Stimulated activated effector memory CD8-positive, alpha-beta T cell treated with anti-CD3 and anti-CD28 coated beads, Interleukin-12 subunit alpha, Interleukin-12 subunit beta, amount 100 ng/mL, for 72 hours (primary cell): Measurements from ENCODE around the gene CASZ1.

ENCODE experiments used
- ATAC-seq: fragments of 150-1000 bp; cut with Tn5 transposase; 2 replicates; pipeline ENCODE4 v1.10.0; 2021
- DNase-seq, 2 donors: peaks; one replicate each; pipeline ENCODE4 v3.0.0; 2021 to 2022; ENCODE audit warnings: low spot score in 2 of 2
- H3K27ac Mint-ChIP-seq: one replicate; pipeline ENCODE4 v1.8.0; 2022; ENCODE audit warnings: mild to moderate bottlenecking, mixed read lengths
- H3K36me3 Mint-ChIP-seq: one replicate; pipeline ENCODE4 v1.8.0; 2022; ENCODE audit warnings: mild to moderate bottlenecking, mixed read lengths
- H3K4me1 Mint-ChIP-seq: one replicate; pipeline ENCODE4 v1.8.0; 2022; ENCODE audit warnings: mixed read lengths
- H3K4me3 Mint-ChIP-seq: one replicate; pipeline ENCODE4 v1.8.0; 2022; ENCODE audit warnings: mild to moderate bottlenecking, mixed read lengths
- H3K9me3 Mint-ChIP-seq: one replicate; pipeline ENCODE4 v1.8.0; 2022; ENCODE audit warnings: mixed read lengths

The CASZ1 gene

DNA sequence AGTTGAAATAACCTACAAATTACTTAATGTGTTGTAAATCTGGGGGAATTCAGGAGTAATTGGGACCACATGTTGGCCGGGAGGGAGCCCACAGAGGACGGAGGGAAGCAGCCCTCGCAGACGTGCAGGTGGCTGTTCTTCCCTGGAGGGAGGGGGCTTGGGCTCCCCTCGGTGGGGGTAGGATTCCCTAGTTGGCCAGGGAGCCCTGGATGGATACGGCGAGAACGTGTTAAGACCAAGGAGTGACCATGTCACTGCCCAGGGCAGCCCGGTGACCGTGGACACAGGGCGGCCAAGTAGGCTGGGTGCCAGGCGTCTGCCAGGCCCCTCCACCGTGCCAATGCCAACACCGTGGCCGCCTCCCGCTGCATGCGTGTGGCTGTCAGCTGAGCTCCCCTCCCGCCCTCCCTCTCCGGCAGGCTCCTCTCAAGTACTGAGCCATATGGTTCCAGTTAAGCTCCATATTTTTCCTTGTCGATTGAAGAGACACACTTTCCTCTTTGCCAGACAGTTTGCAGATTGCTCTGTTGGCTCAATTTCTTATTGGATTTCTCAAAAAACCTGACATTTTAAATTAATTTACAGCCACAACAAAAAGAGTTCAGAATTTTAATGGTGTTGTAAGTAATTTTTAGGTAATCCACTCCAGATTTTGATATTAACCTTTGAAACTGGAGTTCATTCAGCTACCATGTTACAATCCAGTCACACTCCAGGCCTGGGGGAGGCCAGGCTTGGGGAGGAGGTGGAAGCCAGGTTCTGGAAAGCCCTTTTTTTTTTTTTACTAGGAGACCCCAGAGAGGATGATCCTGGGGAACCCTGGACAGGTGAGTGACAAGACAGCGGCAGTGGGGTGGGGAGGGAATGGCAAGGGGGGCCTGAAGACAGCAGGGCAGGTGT is 71.2 kb downstream of the CASZ1 start:
- ATAC-seq = no peak
- no peaks in the 10 kb centered on the region for H3K9me3 Mint-ChIP-seq
- H3K4me1 Mint-ChIP-seq = no peaks in the 10 kb centered on the region
- no peak overlapping the region for H3K4me3 Mint-ChIP-seq
- H3K27ac Mint-ChIP-seq = peak overlapping the region; percentile 52
- H3K36me3 Mint-ChIP-seq = no peaks in the 10 kb centered on the region
- no peak for DNase-seq

- Mint-ChIP-seq H3K9me3 (no peaks in the 10 kb centered on the region), H3K4me3 (no peak overlapping the region), H3K27ac (peak overlapping the region; percentile 52), H3K36me3 (no peaks in the 10 kb centered on the region), H3K4me1 (no peaks in the 10 kb centered on the region)
- ATAC-seq (no peak), DNase-seq (no peak)
Observed at GRCh38 chr1:10724511-10724910, 71.9 kb downstream of the CASZ1 start.

GRCh38 chr1:10724052-10724494 is 72.4 kb downstream of the CASZ1 start:
- H3K4me3 Mint-ChIP-seq = no peak overlapping the region

DNA sequence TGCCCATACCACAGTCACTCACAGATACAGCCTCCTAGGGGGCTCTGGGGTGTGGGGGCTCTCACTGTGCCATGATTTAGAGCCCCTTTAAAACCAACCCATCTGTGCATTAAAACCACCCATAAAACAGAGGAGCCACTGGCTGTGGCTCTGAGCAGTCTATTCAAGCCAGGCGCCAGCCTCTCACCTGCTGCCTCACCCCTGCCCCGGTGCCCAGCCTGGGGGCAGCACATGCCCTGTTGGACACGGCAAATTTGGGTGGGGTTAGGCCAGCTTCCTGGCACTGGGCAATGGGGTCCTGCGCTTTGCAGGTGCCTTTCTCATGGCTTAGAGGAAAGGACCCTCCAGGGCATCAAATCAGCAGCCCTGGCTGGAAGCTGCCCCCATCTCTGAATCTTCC is 73.1 kb downstream of the CASZ1 start:
- no peaks in the 10 kb centered on the region for H3K36me3 Mint-ChIP-seq
- no peak overlapping the region for H3K4me3 Mint-ChIP-seq
- ATAC-seq (no peak), DNase-seq (no peak)
- H3K9me3 Mint-ChIP-seq = no peaks in the 10 kb centered on the region
- H3K27ac Mint-ChIP-seq = no peak overlapping the region
- no peaks in the 10 kb centered on the region for H3K4me1 Mint-ChIP-seq

More at GRCh38 chr1:10724052-10724494, 72.4 kb downstream of the CASZ1 start:
- no peaks in the 10 kb centered on the region for H3K36me3 Mint-ChIP-seq
- H3K9me3 Mint-ChIP-seq = no peaks in the 10 kb centered on the region
- ATAC-seq (no peak), DNase-seq (no peak)
- H3K4me1 Mint-ChIP-seq = no peaks in the 10 kb centered on the region
- peak overlapping the region; percentile 52 for H3K27ac Mint-ChIP-seq

- no peak for ATAC-seq
Observed at GRCh38 chr1:10722803-10723202, 73.6 kb downstream of the CASZ1 start.

DNA sequence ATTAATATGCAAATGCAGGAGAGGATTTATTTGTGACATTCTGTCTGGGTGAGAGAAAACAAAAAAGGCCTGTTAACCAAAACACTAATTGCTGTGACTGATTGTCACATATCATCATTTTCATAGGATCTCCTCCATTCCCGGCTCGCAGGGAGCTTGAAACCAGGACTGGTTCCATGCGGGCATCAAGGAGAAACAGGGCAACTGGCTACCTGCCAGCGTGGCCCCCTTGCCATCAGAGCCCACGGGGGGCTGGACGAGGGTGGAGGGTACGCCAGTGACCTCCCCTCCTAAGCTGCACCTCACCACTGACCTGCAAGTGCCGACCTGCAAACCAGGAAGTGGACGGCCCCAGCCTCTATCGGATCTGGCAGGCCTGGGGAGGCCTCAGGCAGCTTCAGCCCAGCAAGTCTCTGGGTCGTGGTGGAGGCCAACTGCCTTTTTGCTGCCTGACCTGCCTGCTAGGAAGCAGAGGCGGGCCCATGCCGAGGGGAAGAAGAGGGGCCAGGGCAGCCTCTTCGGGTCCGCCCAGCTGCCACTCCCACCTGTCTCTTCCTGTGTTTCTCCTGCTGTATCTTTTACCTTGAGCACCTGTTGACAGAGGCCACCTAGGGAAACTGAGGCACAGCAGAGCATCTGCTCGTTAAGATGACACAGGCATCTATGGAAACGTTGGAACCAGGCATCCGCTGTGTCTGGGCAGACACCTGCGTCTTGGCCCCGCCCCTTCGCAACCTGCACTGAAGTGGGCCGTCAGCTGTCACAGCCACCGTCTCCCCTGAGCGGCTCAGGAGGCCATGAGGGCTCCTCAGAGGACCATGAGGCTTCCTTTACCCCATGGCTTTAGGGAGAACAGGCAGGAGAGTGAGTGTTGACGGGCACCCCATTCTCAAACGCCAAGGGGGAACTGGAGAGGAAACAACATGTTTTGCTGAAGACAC is 74.8 kb downstream of the CASZ1 start:
- Mint-ChIP-seq H3K9me3 (no peaks in the 10 kb centered on the region), H3K36me3 (no peaks in the 10 kb centered on the region), H3K4me3 (no peak overlapping the region), H3K27ac (no peak overlapping the region), H3K4me1 (no peaks in the 10 kb centered on the region)
- DNase-seq (no peak), ATAC-seq (no peak)

More at GRCh38 chr1:10722803-10723202, 73.6 kb downstream of the CASZ1 start:
- Mint-ChIP-seq H3K9me3 (no peaks in the 10 kb centered on the region), H3K27ac (no peak overlapping the region), H3K36me3 (no peaks in the 10 kb centered on the region), H3K4me1 (no peaks in the 10 kb centered on the region), H3K4me3 (no peak overlapping the region)
- DNase-seq = no peak

- ATAC-seq = no peak
- no peak overlapping the region for H3K27ac Mint-ChIP-seq
- H3K9me3 Mint-ChIP-seq = no peaks in the 10 kb centered on the region
- no peaks in the 10 kb centered on the region for H3K36me3 Mint-ChIP-seq
- peaks cover 6% of the 10 kb centered on the region for H3K4me1 Mint-ChIP-seq
- H3K4me3 Mint-ChIP-seq = no peak overlapping the region
- no peak for DNase-seq
Observed at GRCh38 chr1:10720635-10721034, 75.8 kb downstream of the CASZ1 start.

GRCh38 chr1:10718083-10718415 is 78.4 kb downstream of the CASZ1 start:
- Mint-ChIP-seq H3K27ac (no peak overlapping the region), H3K36me3 (no peaks in the 10 kb centered on the region), H3K4me3 (no peak overlapping the region), H3K9me3 (no peaks in the 10 kb centered on the region), H3K4me1 (peaks cover 6% of the 10 kb centered on the region)
- ATAC-seq = no peak
- DNase-seq = no peak

DNA sequence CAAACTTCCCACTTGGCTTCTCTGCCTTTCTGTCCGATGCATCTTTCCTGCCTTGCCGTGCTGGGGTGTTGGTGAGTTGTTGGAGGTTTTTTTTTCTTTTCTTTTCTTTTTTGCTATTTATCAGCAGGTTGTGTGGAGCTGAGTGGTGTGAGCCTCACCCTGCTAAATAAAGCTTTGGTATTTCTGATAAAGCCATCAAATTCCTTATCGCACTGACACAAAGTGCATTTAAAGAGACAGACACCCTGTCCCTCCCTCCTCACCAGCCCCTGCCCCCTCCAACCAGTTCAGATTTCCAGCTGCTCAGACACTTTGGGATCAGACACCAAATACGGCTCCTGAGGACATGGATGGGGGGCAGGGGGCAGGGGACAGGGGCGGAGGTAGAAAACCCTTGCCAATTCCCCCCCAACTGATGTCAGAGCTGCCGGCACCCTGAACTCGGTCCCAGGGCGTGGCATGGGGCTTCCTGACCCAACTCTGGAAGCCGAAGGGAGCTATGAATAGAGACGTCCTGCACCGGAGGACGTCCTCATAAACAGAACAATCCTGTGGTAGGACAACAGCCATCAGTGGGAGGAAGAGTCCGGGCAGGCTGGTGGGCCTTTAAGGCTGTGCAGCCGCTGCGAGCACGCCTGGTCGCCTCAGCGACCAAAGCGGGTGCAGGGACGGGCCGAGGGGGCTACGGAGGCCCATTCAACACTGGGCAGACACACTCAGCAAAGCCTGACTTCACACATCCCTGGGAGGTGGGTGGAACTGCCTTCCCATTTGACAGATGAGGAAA is 79.0 kb downstream of the CASZ1 start:
- Mint-ChIP-seq H3K27ac (no peak overlapping the region), H3K36me3 (no peaks in the 10 kb centered on the region), H3K4me1 (peaks cover 6% of the 10 kb centered on the region), H3K9me3 (no peaks in the 10 kb centered on the region), H3K4me3 (no peak overlapping the region)
- DNase-seq (no peak), ATAC-seq (no peak)

- H3K27ac Mint-ChIP-seq = no peak overlapping the region
- H3K4me1 Mint-ChIP-seq = peaks cover 6% of the 10 kb centered on the region
Observed at GRCh38 chr1:10716840-10717239, 79.6 kb downstream of the CASZ1 start.

DNA sequence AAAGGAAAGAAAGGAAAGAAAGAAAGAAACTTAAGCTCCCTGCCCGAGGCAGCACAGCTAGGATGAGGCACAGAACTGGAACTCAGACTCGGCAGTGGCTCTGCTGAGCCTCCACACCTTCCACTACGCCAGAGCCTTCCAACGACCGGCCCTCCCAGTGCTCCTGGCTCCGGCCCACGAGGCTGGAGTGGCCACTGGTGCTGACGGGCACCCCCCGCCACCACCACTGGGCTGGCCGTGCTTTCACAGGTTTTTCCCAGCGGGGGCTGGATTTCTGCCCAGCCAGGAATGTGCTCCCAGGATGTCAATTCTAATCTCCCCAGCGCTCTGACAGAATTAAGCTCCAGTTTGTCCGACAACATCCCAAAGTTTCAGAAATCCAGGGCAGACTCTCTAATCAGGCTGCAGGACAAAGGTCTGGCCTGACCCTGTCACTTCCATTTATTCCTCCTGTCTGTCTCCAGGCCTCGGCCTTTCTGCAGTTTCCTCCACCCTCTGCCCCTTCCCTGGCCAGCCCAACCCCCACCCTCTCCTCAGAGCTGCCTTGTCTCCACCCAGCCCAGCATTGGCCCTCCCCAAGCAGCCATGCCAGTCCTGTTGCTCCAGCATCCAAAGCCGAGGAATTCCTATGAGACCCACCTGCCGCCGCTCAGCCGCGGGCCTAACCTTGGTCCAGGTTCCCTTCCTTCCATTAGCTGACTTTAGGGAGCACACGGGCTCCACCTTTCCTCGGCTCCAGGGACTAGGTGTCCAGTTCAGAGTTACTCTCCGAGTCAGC is 81.9 kb downstream of the CASZ1 start:
- Mint-ChIP-seq H3K9me3 (no peaks in the 10 kb centered on the region), H3K36me3 (no peaks in the 10 kb centered on the region), H3K27ac (no peak overlapping the region), H3K4me3 (no peak overlapping the region), H3K4me1 (peaks cover 6% of the 10 kb centered on the region)
- ATAC-seq (no peak), DNase-seq (no peak)

More at GRCh38 chr1:10716840-10717239, 79.6 kb downstream of the CASZ1 start:
- no peak overlapping the region for H3K4me3 Mint-ChIP-seq
- ATAC-seq = no peak
- DNase-seq = no peak
- H3K36me3 Mint-ChIP-seq = no peaks in the 10 kb centered on the region
- no peaks in the 10 kb centered on the region for H3K9me3 Mint-ChIP-seq

DNA sequence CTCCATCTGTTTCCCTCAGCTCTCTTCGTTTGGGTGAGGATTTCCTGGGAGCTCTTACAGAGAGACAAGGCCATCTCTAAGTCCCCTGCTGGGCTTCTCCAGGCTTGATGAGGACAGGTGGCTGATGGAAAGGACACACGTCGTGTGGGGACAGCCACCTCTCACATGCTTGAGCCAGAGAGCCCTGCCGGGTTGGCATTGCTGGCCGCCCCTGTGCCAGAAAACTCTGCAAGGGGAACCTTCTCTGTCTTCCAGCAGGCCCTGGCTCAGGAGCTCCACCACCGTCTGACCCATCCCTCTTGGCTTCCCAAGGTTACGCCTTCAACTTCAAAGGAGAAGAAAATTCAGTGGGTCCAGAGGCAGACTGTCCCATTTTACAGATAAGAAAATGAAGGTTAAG is 82.8 kb downstream of the CASZ1 start:
- H3K9me3 Mint-ChIP-seq = no peaks in the 10 kb centered on the region
- peaks cover 6% of the 10 kb centered on the region for H3K4me1 Mint-ChIP-seq
- ATAC-seq (no peak), DNase-seq (no peak)
- H3K36me3 Mint-ChIP-seq = no peaks in the 10 kb centered on the region
- H3K4me3 Mint-ChIP-seq = no peak overlapping the region
- no peak overlapping the region for H3K27ac Mint-ChIP-seq

- Mint-ChIP-seq H3K27ac (no peak overlapping the region), H3K36me3 (no peaks in the 10 kb centered on the region), H3K4me3 (no peak overlapping the region), H3K4me1 (peaks cover 6% of the 10 kb centered on the region), H3K9me3 (no peaks in the 10 kb centered on the region)
- DNase-seq = no peak
- ATAC-seq = no peak
Observed at GRCh38 chr1:10712568-10713362, 83.7 kb downstream of the CASZ1 start.

- H3K9me3 Mint-ChIP-seq = no peaks in the 10 kb centered on the region
- H3K4me3 Mint-ChIP-seq = no peak overlapping the region
- ATAC-seq = no peak
- no peak overlapping the region for H3K27ac Mint-ChIP-seq
- H3K36me3 Mint-ChIP-seq = no peaks in the 10 kb centered on the region
- H3K4me1 Mint-ChIP-seq = no peaks in the 10 kb centered on the region
- no peak for DNase-seq
Observed at GRCh38 chr1:10710489-10710888, 86.0 kb downstream of the CASZ1 start.
